ENCODE measurements around the gene AFF4.

The AFF4 gene

GRCh38 chr5:132849347-132849746 is 114.1 kb downstream of the AFF4 start:
- DNase-seq = no peak

- no peak for DNase-seq
These were observed 115.2 kb downstream of the AFF4 start for GRCh38 chr5:132848270-132848669.

GRCh38 chr5:132841305-132841704 is 122.1 kb downstream of the AFF4 start:
- DNase-seq = no peak

- no peak for DNase-seq
These were observed 122.5 kb downstream of the AFF4 start for GRCh38 chr5:132840896-132841295.

GRCh38 chr5:132840313-132840712 is 123.1 kb downstream of the AFF4 start:
- no peak for DNase-seq

- no peak for DNase-seq
These were observed 123.8 kb downstream of the AFF4 start for GRCh38 chr5:132839426-132840301.

- no peak for DNase-seq
These were observed 124.7 kb downstream of the AFF4 start for GRCh38 chr5:132838516-132839282.

- DNase-seq = no peak
These were observed 125.6 kb downstream of the AFF4 start for GRCh38 chr5:132837868-132838267.

GRCh38 chr5:132836852-132837251 is 126.6 kb downstream of the AFF4 start:
- no peak for DNase-seq

- no peak for DNase-seq
These were observed 129.4 kb downstream of the AFF4 start for GRCh38 chr5:132834057-132834456.

- no peak for DNase-seq
These were observed 130.8 kb downstream of the AFF4 start for GRCh38 chr5:132832612-132833011.

- DNase-seq = no peak
These were observed 132.2 kb downstream of the AFF4 start for GRCh38 chr5:132831095-132831860.

- no peak for DNase-seq
These were observed 132.9 kb downstream of the AFF4 start, which contains the start of gene SHROOM1 for GRCh38 chr5:132830436-132831094. SHROOM1 (minus strand) TSS chr5:132830647; CDS start chr5:132826140, 4,507 bp downstream.

- DNase-seq = peak; percentile 70
These were observed 133.5 kb downstream of the AFF4 start for GRCh38 chr5:132829742-132830435.

GRCh38 chr5:132828846-132829494 is 134.5 kb downstream of the AFF4 start:
- DNase-seq = no peak

GRCh38 chr5:132827943-132828673 is 135.3 kb downstream of the AFF4 start:
- DNase-seq = no peak

GRCh38 chr5:132826424-132827082 is 136.9 kb downstream of the AFF4 start:
- no peak for DNase-seq

GRCh38 chr5:132825834-132826391 is 137.5 kb downstream of the AFF4 start:
- no peak for DNase-seq

Data from stimulated activated CD4-positive, alpha-beta T cell treated with anti-CD3 and anti-CD28 coated beads, Interleukin-4, amount 100 ng/mL, for 24 hours (primary cell).